Stimulated activated CD8-positive, alpha-beta memory T cell treated with anti-CD3 and anti-CD28 coated beads, Interleukin-4, amount 100 ng/mL, for 1 hour (primary cell): ENCODE results near the gene LAG3.

ENCODE experiments used
- DNase-seq, 2 donors: peaks; one replicate each; pipeline ENCODE4 v3.0.0-alpha.2; 2020; ENCODE audit warnings: low read depth in 2 of 2, low spot score in 1 of 2

LAG3 gene

GRCh38 chr12:6787309-6787708, 15.0 kb downstream of the LAG3 start:
- no peak for DNase-seq

GRCh38 chr12:6788972-6789924, 16.9 kb downstream of the LAG3 start, which contains the start of gene CD4:
TSS of gene CD4 (plus strand) at chr12:6789528. CDS start at chr12:6800139, 10,611 bp downstream.
- no peak for DNase-seq

- no peak for DNase-seq
Measured at GRCh38 chr12:6790496-6791150, 18.3 kb downstream of the LAG3 start.

- DNase-seq, result no peak
Measured at GRCh38 chr12:6791931-6792520, 19.7 kb downstream of the LAG3 start.

GRCh38 chr12:6792522-6793201, 20.3 kb downstream of the LAG3 start:
- no peak for DNase-seq

GRCh38 chr12:6795088-6795487, 22.8 kb downstream of the LAG3 start:
- no peak for DNase-seq

- no peak for DNase-seq
Measured at GRCh38 chr12:6796576-6796975, 24.3 kb downstream of the LAG3 start.

- no peak for DNase-seq
Measured at GRCh38 chr12:6799147-6799546, 26.8 kb downstream of the LAG3 start.

- no peak for DNase-seq
Measured at GRCh38 chr12:6807170-6807569, 34.9 kb downstream of the LAG3 start.

- no peak for DNase-seq
Measured at GRCh38 chr12:6809056-6809455, 36.7 kb downstream of the LAG3 start.

- no peak for DNase-seq
Measured at GRCh38 chr12:6810758-6811157, 38.4 kb downstream of the LAG3 start.

- no peak for DNase-seq
Measured at GRCh38 chr12:6813363-6813762, 41.0 kb downstream of the LAG3 start.

GRCh38 chr12:6816598-6816997, 44.3 kb downstream of the LAG3 start:
- no peak for DNase-seq

GRCh38 chr12:6817098-6817497, 44.8 kb downstream of the LAG3 start:
- no peak for DNase-seq

GRCh38 chr12:6817662-6818157, 45.4 kb downstream of the LAG3 start:
- no peak for DNase-seq

GRCh38 chr12:6818222-6818621, 45.9 kb downstream of the LAG3 start:
- no peak for DNase-seq

GRCh38 chr12:6818645-6819044, 46.3 kb downstream of the LAG3 start:
- DNase-seq, result no peak

- no peak for DNase-seq
Measured at GRCh38 chr12:6819106-6820030, 47.0 kb downstream of the LAG3 start.

GRCh38 chr12:6820166-6820565, 47.8 kb downstream of the LAG3 start:
- no peak for DNase-seq
